Measurements from ENCODE around the gene ARF3. TPM values are rescaled to one million over a fixed set of nuclear protein-coding genes. Genes with fewer than 3 reads are reported as not detected.
A peak's percentile ranks its signal among the peaks of the same experiment; 100 is the strongest.

Gene ARF3
- total RNA-seq, 1 experiment from 2014 or later = 257 TPM

DNA sequence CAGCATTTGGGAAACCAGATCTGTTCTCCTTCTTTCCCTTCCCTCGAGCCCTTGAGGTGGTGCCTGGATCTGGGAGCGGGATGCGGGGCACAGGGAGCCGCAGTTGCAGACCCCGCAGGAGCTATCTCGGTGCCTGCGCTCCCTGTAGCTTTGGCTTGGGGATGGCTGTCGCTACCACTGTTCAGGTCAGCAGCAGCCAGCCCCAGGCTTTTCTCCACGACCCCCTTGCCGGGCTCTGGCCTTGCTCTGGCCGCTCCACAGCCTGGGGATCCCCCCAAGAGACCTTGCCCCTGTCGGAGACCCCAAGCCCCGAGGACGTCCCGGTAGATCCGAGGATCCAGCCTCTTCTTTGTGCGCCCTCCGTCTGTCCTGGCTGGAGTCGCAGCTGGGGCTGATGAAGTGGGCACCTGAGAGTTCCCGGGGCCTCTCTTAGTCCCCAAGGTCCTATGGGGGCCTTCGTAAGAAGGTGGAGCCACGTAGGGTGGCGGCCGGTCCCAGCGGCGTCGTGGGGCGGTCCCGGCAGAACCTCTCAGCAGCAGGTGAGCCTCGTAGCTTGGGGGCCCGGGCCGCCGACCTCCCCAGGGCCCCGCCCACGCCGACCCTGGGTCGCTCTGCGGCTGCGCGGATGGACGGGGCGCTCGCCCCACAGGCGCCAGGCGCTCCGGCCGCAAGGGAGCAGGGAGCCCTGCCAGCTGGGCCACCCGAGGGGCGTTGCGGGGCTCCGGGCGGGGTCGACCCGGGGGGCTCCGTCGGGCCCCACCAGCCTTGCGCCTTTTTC, 40.6 kb upstream of the ARF3 start:
- ChIA-PET POLR2A (interaction anchor here (0.6 to 1.9 kb wide), 6 partner anchors 10 to 146 kb away, joined by 3 to 9 read pairs (median 5); partner anchors contain the start of genes DDX23 and PRKAG1), CTCF (interaction anchor here (0.5 to 6.3 kb wide), 17 partner anchors 10 to 145 kb away, joined by 3 to 90 read pairs (median 6); partner anchors contain the start of genes ARF3, PRKAG1 and WNT1)
- TF ChIP-seq, protein P1, sequence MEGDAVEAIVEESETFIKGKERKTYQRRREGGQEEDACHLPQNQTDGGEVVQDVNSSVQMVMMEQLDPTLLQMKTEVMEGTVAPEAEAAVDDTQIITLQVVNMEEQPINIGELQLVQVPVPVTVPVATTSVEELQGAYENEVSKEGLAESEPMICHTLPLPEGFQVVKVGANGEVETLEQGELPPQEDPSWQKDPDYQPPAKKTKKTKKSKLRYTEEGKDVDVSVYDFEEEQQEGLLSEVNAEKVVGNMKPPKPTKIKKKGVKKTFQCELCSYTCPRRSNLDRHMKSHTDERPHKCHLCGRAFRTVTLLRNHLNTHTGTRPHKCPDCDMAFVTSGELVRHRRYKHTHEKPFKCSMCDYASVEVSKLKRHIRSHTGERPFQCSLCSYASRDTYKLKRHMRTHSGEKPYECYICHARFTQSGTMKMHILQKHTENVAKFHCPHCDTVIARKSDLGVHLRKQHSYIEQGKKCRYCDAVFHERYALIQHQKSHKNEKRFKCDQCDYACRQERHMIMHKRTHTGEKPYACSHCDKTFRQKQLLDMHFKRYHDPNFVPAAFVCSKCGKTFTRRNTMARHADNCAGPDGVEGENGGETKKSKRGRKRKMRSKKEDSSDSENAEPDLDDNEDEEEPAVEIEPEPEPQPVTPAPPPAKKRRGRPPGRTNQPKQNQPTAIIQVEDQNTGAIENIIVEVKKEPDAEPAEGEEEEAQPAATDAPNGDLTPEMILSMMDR (IDR thresholded peaks at IDR 0.05; ENCODE audit: insufficient read depth in 1 of 2, low read depth in 1 of 2, low read length in 1 of 2, severe bottlenecking in 1 of 2, unreplicated experiment in 1 of 2) = peak in 1 of 2 experiments; percentile 35
- DNase-seq = peak; percentile 76 to 87
- no TSS peak for BruUV-seq (replicated peaks)
- Histone ChIP-seq H3K27me3 (replicated peaks; ENCODE audit: control insufficient read depth, insufficient read depth, low read length) (no peaks in the 10 kb centered on the region), H3K4me1 (peaks cover 28% of the 10 kb centered on the region), H3K36me3 (ENCODE audit: control insufficient read depth, insufficient read depth, low read length) (no peaks in the 10 kb centered on the region), H3K4me3 (ENCODE audit: low read depth, low read length) (peak overlapping the region; percentile 49), H3K9me3 (no peaks in the 10 kb centered on the region)
- Mint-ChIP-seq H3K27me3 (ENCODE audit: insufficient read depth, unreplicated experiment) (no peaks in the 10 kb centered on the region), H3K27ac (ENCODE audit: unreplicated experiment) (no peak overlapping the region), H3K4me1 (ENCODE audit: low read depth, unreplicated experiment) (peaks cover 35% of the 10 kb centered on the region), H3K9me3 (ENCODE audit: unreplicated experiment) (no peaks in the 10 kb centered on the region), H3K4me3 (ENCODE audit: unreplicated experiment) (peak overlapping the region; percentile 91), H3K36me3 (ENCODE audit: insufficient read depth, unreplicated experiment) (peaks cover 28% of the 10 kb centered on the region)
- intact Hi-C loops (cut with micrococcal nuclease; ENCODE audit: unreplicated experiment) = loop anchor here (5.0 kb wide), 1 partner anchor 61 kb away; no protein-coding TSS in a partner anchor

DNA sequence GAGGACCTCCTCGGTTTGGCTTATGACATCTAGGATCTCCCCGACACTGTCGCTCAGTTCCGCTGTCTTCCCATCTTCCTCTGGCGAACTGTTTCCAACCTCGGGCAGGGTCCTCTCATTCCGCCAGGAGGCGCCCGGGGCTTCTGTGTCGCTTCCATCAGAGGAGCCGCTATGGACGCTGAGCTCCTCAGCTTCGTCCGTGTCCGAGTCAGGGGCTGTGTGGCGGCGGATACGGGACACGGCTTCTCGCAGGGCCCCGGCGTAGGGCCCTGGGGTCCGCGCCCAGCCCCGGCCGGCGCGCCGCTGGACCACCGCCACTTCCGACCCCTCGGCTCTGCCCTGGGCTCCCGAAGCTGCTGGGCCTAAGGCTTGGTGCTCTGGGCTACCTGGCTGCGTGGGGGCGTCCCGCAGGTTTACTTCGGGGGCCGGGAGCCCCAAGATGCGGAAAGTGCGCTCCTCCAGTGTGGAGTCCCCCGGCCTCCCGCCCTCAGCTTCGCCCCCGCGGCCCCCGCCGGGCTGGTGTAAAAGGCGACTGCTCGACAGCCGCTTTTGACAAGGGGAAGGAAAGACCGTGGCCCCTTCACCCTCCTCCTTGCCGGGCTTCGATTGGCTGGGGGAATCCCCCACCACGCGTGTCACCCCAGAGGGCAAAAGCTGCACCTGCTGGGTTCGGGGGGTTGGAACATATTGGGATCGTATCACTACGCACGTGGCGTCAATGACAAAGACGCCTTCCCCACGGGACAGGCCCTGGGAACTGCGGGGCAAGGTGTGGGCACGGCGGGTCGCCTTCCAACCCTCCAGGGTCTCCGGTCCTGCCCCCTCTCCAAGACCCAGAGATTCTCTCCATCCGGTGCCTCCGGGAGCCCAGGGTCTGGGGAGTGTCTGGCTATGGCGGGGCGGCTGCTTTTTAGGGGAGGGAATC, 39.8 kb upstream of the ARF3 start:
- peak; percentile 76 to 86 for DNase-seq
- Mint-ChIP-seq H3K27me3 (ENCODE audit: insufficient read depth, unreplicated experiment) (no peaks in the 10 kb centered on the region), H3K4me3 (ENCODE audit: unreplicated experiment) (peak overlapping the region; percentile 91), H3K36me3 (ENCODE audit: insufficient read depth, unreplicated experiment) (peaks cover 24% of the 10 kb centered on the region), H3K4me1 (ENCODE audit: low read depth, unreplicated experiment) (peaks cover 35% of the 10 kb centered on the region), H3K27ac (ENCODE audit: unreplicated experiment) (no peak overlapping the region), H3K9me3 (ENCODE audit: unreplicated experiment) (no peaks in the 10 kb centered on the region)
- peaks cover 28% of the 10 kb centered on the region for H3K4me1 ChIP-seq
- peak overlapping the region; percentile 49 for H3K4me3 ChIP-seq (ENCODE audit: low read depth, low read length)
- CTCF ChIA-PET = interaction anchor here (0.5 to 6.3 kb wide), 33 partner anchors 8 to 244 kb away, joined by 3 to 90 read pairs (median 6); partner anchors contain the start of genes ARF3, DDX23, FKBP11 and LMBR1L
- no TSS peak for BruUV-seq (replicated peaks)
- H3K36me3 ChIP-seq (ENCODE audit: control insufficient read depth, insufficient read depth, low read length) = no peaks in the 10 kb centered on the region
- no peaks in the 10 kb centered on the region for H3K27me3 ChIP-seq (replicated peaks; ENCODE audit: control insufficient read depth, insufficient read depth, low read length)
- intact Hi-C loops (cut with micrococcal nuclease; ENCODE audit: unreplicated experiment) = loop anchor here (5.0 kb wide), 1 partner anchor 60 kb away; no protein-coding TSS in a partner anchor
- POLR2A ChIA-PET = interaction anchor here (0.5 to 1.9 kb wide), 6 partner anchors 11 to 145 kb away, joined by 3 to 7 read pairs (median 4); partner anchors contain the start of genes DDX23 and PRKAG1
- TF ChIP-seq, protein P1 (IDR thresholded peaks at IDR 0.05; ENCODE audit: insufficient read depth in 1 of 2, low read depth in 1 of 2, low read length in 1 of 2, severe bottlenecking in 1 of 2, unreplicated experiment in 1 of 2) = peak; percentile 57 to 97
- no peaks in the 10 kb centered on the region for H3K9me3 ChIP-seq

All from Caco-2 (cell line).